GM18873 (cell line): ENCODE measurements around the gene MCF2L2.

Experiments
- ATAC-seq: cut with Tn5 transposase; IDR thresholded peaks from one replicate; pipeline ENCODE4 v1.9.1; 2021; ENCODE audit warnings: mild to moderate bottlenecking, moderate library complexity, moderate number of reproducible peaks; ENCODE audit not compliant: unreplicated experiment, low FRiP score

MCF2L2 gene

GRCh38 chr3:183410759-183411158, 17.7 kb downstream of the MCF2L2 start:
- no peak for ATAC-seq

DNA sequence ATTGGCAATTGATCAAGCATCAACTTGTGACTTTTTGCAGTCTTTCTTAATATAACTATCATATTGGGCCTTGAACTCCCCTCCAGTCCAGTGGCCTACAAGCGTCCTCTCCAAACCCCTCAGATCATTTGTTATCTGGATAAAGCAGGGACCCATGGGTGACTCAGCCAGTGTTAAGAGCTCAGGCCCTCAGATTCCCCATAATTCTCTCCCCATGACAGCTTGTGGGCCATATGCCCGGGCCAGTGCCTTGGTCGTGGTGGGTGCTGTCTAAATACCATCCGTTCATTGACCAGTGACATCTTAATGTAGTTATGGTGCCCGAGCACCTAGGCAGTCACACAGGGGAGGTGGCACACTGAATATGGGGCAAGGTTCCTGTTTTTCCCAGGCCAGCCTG, 18.1 kb downstream of the MCF2L2 start:
- ATAC-seq: no peak

DNA sequence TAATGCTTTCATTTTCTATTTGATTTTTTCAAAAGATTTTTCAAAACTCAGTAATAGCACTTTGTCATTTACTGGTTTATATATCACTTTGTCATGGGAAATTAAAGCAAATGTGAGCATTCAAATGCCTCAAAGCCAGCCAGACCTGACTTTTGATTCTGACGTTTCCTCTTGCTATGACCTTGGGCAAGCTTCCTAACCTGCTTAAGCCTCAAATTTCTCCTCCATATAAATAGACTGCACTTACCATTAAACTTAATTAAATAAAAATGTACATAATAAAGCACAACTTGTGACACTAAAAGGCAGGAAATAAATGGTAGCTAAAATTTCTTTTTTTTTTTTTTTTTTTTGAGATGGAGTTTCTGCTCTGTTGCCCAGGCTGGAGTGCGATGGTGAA, 19.2 kb downstream of the MCF2L2 start:
- no peak for ATAC-seq

GRCh38 chr3:183401678-183402077, 26.7 kb downstream of the MCF2L2 start:
- no peak for ATAC-seq

GRCh38 chr3:183400352-183400751, 28.1 kb downstream of the MCF2L2 start:
- no peak for ATAC-seq

- no peak for ATAC-seq
Observed at GRCh38 chr3:183396662-183397391, 31.6 kb downstream of the MCF2L2 start.

DNA sequence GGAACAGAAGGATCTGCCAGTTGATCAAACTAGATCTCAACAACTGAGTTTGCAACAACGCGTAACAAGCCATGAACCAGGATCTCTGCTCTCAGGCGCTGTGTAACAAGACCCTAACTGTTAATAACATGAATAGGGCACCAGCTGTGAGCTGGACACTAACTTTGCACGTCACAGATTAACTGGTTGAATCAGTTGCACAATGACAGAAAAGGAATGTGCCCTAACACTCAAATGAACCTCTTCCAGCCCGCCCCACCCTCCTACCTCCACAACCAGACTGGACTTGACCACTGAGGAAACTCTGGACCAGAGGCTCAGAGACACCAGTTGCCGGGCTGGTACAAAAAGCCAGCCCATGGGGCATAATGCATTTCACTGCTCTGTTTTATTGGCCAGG, 34.3 kb downstream of the MCF2L2 start:
- ATAC-seq: no peak

GRCh38 chr3:183393625-183394024, 34.8 kb downstream of the MCF2L2 start:
- no peak for ATAC-seq

DNA sequence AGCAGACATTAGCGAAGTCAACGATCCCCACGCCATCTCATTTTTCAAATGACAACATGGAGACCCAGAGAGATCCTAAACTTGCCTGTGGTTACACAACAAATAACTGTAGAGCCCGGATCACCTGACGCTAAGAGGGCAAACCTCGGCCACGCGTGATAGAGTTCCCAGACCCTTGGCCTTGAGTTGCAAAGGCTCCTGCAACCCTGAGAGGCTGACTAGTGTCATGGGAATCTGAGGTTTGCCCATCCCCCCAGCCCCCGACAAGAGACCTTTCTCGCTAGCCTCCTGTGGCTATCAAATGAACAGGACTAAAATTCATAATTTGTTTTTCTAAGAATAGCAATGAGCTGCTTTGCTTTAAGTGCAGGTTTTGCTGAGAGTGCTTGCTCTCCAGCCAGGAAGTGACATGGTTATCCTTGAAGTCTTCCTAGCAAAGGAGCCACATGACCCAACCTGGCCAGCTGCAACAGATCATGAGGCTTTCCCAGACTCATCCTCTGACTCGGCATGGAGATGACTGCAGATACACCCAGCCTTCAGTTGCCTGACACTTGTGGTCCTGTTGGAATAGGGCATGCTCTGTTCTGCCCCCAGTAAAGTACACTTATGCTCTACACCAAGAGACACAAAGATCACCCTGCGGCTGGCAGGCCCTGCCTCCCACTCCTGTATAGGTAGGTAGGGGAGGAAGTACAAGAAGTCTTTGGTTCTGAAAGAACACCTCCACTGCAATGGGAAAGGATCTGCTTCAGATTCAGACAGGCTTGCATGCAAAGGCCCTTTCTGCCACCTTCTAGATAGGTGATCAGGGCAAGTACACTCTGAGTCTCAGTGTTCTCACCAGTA, 36.0 kb downstream of the MCF2L2 start:
- ATAC-seq: no peak

DNA sequence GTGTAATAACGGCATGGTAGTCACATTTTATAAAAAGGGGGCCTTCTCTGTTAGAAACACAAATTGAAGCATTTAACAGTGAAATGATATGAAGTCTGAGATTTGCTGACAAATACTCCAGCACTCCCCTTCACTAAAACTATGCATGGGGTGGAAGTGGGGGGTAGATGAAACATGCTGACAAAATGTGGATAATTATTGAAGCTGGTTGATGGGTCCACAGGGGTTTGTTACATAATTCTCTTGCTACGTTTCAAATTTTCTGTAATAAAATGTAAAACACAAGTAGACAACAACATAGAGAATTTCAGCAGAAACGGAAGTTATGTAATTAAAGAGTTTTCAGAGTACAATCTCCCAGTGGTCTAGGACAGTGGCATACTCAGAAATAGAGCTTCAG, 37.0 kb downstream of the MCF2L2 start:
- no peak for ATAC-seq

DNA sequence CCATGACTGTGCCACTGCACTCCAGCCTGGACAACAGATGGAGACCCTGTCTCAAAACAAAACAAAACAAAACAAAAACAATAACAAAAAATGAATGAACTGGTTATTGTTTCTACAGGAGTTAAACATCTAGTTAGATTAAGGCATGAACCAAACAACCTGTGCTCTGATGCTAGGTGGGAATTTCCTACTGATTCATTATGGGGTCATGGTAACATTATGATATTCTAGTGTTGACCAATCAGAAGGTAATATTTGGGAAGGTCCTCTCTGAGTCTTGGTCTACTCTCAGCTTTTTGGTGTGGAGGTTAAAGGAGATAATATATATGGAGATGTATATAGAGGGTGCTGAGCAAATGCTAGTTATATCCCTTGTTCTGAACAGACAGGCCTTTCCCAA, 37.6 kb downstream of the MCF2L2 start:
- no peak for ATAC-seq

- no peak for ATAC-seq
Observed at GRCh38 chr3:183388213-183388895, 40.1 kb downstream of the MCF2L2 start.

GRCh38 chr3:183387797-183388196, 40.6 kb downstream of the MCF2L2 start:
- ATAC-seq: no peak

- ATAC-seq: no peak
Observed at GRCh38 chr3:183386651-183387050, 41.8 kb downstream of the MCF2L2 start.

GRCh38 chr3:183385698-183386613, 42.5 kb downstream of the MCF2L2 start:
- ATAC-seq: no peak

- no peak for ATAC-seq
Observed at GRCh38 chr3:183381673-183382072, 46.7 kb downstream of the MCF2L2 start.

- no peak for ATAC-seq
Observed at GRCh38 chr3:183381179-183381578, 47.2 kb downstream of the MCF2L2 start.

GRCh38 chr3:183378951-183379350, 49.5 kb downstream of the MCF2L2 start:
- no peak for ATAC-seq

DNA sequence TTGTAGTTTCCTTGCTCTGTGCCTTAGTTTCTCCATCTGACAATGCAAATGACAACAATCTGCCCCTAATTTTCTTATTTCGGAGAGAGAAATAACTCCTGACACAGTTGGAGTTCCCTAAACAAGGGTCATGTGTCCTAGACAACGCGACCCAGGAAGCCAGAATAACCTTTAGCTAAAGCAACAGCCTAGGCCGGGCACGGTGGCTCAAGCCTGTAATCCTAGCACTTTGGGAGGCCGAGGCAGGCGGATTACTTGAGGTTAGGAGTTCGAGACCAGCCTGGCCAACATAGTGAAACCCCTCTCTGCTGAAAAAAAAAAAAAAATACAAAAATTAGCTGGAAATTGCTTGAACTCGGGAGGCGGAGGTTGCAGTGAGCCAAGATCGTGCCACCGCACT, 49.9 kb downstream of the MCF2L2 start:
- ATAC-seq: no peak

DNA sequence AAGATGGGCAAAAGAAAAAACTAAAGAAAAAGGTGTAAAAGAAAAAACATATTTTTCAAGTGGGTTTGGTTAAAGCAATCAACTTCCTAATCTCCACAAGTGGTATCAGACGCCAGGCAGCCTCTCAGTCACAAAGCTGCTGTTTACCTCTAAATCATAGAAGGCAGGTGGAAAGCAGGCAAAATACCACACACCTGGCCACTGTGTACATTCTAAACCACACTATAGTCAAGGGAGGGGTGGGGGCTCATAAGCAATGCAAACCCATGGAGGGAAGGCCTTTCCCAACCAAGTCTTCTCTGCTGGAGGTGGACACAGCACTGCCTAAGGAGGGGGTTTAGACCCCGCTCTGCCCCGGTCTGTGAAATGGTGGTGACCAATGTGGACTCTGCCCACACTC, 50.4 kb downstream of the MCF2L2 start:
- ATAC-seq: no peak
